NK-92 treated with Interleukin-12 subunit alpha and Interleukin-12 subunit beta, amount 100 ng/mL, for 24 hours (cell line): ENCODE data around the gene MMP11.

Experiments used
- DNase-seq: peaks from one replicate; lab custom pipeline; 2025; lab: John Stamatoyannopoulos, UW

Gene MMP11

GRCh38 chr22:23759566-23759965, 13.1 kb upstream of the MMP11 start:
- DNase-seq, result no peak

DNA sequence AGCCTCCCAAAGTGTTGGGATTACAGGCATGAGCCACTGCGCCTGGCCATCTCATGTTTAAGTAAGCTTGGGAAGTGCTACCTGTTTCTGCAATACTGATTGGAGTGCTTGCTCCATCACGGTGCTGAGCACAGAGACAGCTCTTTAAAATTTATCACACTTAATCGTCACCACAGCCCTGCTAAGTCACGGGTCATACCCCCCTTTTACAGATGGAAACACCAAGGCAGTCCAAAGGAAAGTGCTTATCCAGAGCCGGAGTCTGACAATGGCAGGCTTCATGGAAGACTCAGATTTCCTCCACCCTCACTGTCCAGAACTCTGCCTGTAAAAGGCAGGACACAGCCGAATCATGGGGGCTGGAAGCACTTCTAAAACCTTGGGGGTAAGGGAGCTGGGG, 12.6 kb upstream of the MMP11 start:
- no peak for DNase-seq

DNA sequence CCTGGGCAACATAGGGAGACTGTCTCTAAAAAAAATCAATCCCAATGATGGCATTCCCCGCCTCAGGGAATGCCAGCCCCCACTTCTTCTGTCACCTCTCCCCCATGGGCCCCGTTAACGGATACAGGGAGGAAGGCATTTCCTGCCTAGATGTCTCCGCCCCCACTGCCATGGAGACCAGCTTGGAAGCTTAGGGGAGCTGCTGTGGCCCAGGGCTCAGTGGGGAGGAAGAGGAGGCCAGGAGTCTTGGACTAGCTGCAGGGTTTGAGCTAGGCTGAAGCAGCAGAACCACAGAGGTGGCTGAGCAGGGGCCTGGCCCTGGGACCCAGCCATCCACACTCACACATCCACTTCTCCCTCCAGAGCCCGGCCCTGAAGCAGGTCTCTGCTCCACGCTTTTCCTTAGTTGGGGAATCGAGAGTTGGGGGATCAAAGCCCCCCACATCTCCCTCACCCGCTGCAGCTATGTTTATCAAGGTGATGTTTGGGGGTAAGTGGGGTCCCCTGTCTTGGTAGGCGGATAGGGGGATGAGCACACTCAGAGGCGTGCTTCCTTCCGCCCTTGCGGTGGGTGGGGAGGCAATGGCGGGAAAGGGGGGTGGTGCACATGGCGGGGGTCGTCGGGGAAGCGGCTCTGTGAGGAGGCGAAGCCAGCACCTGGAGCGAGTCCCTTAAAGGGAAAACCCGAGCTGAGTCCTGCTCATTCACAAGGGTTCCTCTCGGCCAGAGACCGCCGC, 9.6 kb upstream of the MMP11 start, which contains the start of gene C22orf15:
TSS of gene C22orf15 (plus strand) at position 149 of the 737 bp plus-strand sequence. CDS start at position 466, 317 bp downstream.
- no peak for DNase-seq

- DNase-seq, result no peak
Measured at GRCh38 chr22:23763579-23763945, 9.1 kb upstream of the MMP11 start.

- no peak for DNase-seq
Measured at GRCh38 chr22:23763954-23764353, 8.7 kb upstream of the MMP11 start.

- DNase-seq, result no peak
Measured at GRCh38 chr22:23764899-23765881, 7.5 kb upstream of the MMP11 start.

DNA sequence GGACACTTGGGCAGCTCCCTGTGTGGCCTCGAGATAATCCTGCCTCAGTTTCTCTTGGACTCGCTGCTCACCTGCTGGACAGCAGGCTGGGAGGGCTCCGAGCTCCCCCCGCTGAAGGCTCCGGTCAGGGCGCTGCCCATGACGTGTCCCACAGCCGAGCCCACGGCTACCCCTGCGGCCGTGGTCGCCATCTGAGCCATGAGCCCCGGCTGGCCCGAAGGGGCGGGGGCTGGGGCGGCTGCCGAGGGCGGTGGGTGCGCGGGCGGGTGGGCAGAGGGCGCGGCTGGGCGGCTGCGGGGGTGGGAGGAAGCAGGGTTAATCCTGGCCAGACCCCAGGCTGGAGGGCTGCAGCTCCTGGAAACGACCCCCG, 5.4 kb upstream of the MMP11 start:
- no peak for DNase-seq

DNA sequence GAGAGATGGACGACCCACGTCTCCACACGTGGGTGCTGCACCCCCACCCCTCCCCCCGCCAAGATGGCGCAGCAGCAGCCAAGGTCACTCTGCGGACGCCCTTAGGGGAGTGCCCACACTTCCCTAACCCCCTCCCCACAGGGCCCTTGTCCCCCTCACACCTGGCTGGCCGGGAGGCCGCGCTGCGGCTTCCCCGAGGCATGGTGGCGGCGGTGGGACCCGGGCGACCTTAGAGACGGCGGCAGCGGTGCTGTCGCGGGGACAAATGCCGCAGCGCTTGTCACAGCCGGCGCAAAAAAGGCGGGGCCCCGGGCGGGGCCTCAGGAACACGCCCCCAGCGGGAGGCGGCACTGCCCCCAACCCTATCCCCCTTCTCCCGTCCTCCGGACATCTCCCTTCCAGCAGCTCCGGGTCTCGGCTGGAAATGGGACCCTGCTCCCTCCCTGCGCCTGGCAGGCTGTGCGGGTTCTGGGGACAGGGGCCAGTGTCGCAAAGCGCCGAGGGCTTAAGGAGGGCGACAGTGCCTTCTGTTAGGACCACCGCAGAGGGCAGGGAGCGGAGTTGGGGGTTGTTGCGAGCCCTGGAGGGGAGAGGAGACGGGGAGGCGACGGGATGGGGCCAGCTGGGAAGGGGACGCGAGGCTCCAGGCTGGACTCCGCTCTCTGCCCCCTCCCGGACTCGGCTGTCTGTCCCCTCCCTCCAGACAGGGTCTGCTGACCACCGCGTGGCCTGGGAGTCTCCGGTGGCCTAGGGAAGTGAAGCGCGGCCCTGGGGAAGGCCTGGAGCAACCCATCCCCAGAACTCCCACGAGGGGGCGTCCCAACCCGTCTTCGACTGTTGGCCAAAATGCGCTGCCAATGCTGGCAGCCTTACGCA, 4.7 kb upstream of the MMP11 start, which contains the start of gene CHCHD10:
TSS of gene CHCHD10 (minus strand) at position 300 of the 876 bp plus-strand sequence. CDS start at position 202, 98 bp downstream.
- peak; percentile 45 for DNase-seq

DNA sequence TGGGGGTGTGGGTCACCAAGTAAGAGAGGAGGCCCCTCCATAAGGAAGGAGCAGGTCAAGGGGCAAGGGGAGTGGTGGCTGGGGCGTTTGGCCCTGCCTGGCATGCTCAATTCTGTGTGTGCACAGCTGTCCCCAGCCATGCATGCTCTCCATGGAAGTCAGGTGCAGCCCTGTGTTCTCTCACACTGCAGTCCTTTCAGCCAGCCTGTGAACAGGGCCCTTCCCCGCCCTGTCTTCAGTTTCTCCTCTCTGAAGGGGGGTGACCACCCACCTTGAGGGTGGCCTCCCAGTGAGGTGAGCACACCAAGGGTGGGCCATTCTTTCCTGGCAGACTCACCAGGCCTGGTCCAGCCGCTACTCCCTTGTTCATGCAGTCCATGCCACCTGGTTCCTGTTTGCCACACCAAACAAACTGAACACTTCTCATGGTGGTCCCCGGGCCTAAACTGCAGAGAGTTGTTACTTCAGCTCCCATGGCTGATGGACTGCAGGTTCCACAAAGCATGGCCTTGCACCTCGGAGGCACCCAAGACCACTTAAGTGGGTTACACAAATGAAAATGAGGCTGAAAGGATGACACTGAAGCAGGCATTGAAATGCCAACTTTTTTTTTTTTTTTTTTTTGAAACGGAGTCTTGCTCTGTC, 3.2 kb upstream of the MMP11 start:
- no peak for DNase-seq

DNA sequence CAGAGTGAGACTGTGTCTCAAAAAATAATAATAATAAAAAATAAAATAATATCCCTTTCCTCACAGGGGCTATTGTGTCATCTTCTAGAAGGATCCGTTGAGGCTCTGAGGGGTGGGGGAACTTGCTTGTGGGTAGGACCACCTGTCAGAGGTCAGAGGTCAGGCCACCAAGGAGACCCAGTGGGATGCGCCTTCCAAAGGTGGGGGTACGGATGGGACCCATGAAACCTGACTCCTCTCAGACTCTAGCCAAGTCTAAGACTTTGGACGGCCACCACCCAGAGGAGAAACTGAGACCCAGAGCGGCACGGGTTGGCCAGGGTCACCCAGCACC, 367 bp upstream of the MMP11 start:
- no peak for DNase-seq

DNA sequence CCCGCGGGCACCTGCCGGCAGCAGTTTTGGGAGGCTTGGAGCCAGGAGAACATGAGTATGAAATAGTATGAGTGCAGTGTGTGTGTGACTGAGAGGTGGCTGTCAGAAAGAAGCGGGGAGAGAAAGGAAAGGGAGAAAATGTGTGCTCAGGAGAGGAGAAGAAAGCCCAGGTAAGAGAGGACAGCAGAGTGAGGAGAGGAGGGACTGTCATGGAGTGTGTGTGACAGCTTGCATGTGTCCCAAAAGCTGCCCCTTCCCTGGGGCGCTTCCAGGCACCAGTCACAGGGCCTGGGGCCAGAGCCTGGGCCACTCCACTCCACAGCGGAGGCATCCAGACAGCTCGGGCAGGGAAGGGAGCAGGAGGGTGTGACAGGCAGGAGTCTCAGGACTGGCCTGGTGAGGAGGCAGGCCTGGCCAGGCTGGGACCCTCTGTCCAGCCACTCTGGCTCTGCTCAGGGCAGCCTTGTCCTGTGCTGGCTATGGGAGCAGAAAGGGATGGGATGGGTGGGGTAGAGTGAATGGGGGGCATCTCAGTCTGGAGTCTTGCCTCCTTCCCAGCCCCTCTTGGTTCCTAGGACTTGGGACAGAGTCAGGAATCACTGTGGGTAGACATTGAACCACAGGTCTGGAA, 949 bp downstream of the MMP11 start:
- DNase-seq, result no peak

DNA sequence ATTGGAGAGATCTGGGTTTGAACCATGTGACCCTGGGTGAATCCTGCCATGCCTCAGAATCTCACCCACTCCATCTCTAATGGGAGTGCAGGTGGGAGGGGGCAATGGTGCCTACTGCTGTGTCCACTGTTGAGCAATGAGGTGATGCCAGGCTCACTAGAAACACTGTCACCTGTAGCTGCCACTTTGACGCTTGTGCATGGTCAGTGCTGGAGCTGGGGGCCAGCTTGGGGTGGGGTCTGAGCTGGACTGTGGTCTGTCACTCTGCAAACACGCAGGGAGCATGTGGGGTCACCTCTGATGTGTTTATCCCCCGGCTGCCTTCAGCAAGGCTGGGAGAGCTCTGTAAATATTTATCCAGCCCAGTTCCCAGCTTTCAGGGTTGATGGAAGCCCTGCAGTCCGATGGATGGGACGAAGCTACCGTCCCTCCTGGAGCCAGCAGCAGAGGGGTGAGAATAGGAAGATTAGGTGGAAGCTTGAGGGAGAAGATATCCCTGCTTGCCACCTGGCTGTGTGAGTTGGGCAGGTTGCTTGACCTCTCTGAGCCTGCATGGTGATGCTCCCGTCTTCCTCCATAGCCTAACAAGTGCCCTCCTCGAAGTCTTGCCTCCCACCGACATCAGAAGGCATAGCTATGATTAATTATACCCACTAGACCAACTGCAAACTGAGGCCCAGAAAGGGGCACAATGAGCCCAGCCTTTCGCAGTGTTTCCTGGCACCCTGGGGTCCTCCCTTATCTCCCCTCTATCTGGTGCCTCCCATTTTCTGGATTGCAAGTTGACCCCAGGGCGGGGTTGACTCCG, 1.7 kb downstream of the MMP11 start:
- no peak for DNase-seq

GRCh38 chr22:23774922-23775436, 2.3 kb downstream of the MMP11 start:
- DNase-seq, result no peak

DNA sequence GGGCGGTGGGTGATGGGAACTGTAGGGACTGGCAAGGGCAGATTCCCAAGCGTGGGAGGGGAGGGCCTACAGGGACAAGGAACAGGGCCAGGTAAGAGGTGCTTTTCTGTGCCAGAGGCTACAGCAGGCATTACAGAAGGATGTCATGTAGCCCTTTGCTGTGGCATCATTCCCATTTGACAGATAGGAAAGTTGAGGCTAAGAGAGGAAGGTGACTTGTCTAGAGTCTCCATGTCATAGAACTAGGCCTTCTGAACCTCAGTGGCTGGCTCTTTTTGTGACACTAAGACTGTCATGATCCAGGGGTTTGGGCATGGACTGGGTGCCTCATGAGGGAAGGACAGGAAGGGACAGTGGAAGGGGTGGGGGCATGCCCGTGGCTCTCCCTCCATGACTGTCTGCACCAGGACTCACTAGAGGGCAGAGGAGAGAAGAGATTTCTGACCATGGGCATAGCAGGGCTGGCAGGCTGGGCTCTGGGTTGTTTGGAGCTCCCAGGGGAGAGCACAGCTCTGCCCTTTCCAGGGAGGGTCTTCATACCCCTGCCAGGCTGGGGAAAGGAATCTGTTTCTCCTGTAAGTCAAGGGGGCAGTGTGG, 3.2 kb downstream of the MMP11 start:
- DNase-seq, result no peak

DNA sequence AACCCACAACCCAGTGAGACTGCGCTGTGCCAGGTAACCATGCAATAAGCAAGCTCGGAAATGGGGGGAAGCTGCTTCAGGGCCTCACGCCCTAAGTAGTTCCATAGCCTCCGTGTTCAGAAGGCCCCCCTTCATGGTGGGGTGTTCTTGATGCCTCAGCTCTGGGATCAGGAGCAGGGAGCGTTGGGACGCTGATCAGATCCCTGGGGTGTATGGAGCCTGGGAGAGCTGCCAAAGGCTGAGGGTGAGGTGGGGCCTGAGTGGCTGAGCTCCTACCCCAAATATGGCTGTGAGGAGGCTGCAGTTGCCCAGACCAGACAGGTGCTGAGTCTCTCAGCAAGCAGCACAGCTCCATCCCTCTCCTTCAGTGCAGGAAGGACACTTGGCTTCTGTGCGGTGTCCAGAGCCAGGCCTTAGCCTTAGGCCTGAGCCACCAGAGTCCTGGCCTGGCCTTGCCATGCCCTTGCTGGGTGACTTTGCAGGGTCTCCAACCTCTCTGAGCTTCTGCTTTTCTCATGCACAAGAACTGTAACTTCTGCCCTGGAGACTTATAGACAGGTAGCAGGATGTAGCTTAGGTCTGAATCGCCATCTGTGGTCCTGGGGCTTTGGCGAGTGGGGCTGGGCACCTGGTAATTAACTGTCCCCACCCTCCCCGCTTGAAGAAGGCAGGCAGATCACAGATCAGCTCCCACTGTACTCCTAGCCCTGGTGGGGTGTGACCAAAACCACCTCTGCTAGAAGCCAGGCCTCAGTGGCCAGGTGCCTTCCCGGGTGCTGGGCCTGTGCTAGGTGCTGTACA, 5.3 kb downstream of the MMP11 start:
- DNase-seq, result no peak

- DNase-seq, result no peak
Measured at GRCh38 chr22:23778577-23778900, 5.9 kb downstream of the MMP11 start.

DNA sequence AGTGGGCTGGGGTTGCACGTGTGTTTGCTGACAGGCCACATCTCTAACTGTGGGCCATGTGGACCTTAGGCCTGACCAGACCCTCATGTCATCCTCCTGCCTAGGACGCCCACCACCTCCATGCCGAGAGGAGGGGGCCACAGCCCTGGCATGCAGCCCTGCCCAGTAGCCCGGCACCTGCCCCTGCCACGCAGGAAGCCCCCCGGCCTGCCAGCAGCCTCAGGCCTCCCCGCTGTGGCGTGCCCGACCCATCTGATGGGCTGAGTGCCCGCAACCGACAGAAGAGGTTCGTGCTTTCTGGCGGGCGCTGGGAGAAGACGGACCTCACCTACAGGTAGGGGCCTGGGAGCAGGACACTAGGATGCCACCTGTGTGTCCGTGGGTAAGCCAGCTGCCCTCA, 6.4 kb downstream of the MMP11 start:
- DNase-seq, result no peak

DNA sequence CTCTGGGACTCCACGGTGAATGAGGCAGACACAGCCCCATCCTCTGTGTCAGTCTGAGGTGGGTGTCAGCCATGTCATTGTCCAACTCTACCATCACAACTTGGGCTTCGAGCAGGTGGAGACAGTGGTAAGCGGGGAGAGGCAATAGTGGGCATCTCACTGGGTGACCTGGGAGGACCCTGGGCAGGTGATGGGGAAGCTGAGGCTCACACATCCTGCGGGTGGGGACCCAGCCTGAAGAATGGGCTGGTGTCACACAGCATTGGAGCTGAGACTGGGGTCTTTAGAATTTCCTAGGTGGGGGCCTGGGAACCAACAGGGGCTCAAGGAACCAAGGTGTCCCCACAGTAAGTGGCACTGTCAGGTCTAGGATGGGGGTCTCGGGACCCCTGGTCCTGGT, 7.1 kb downstream of the MMP11 start:
- no peak for DNase-seq

- DNase-seq, result no peak
Measured at GRCh38 chr22:23780146-23780748, 7.6 kb downstream of the MMP11 start.
